Hepatocyte (in vitro differentiated cells): ENCODE data around the gene SLC9A4.

Source experiments
- EZH2 ChIP-seq: fragments of 200-600 bp; sonication (generic); IDR thresholded peaks from 2 replicates; pipeline ENCODE4 v1.6.1; 2016; ENCODE audit warnings: antibody characterized with exemption, mild to moderate bottlenecking, borderline replicate concordance
- EZH2phosphoT487 ChIP-seq: fragments of 200-600 bp; sonication (generic); IDR thresholded peaks from one replicate; pipeline ENCODE4 v1.6.1; 2018; ENCODE audit warnings: antibody characterized with exemption, mild to moderate bottlenecking, low read depth, moderate library complexity; ENCODE audit not compliant: unreplicated experiment, severe bottlenecking
- TF ChIP-seq, protein P1 (sequence below): fragments of 200-600 bp; sonication (generic); IDR thresholded peaks from 2 replicates; pipeline ENCODE4 v1.5.1; 2016; ENCODE audit warnings: antibody characterized with exemption, mild to moderate bottlenecking; ENCODE audit not compliant: poor library complexity

DNA sequence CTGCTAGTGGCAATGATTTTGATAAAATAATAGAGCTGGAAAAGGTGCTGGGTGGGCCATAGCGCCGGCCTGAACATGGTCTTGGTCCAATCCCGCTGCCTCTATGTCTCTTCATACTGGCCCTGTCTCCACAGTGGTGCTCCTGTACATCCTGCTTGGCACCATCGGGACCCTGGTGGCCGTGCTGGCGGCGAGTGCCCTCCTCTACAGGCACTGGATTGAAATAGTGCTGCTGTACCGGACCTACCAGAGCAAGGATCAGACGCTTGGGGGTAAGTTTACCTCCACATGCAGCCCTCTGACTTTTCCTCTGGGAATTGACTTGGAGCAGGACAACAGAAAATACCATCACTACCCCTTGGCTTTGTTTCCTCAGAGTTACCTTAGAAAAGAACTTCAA lies 26.1 kb upstream of the SLC9A4 start:
- TF ChIP-seq, protein P1, sequence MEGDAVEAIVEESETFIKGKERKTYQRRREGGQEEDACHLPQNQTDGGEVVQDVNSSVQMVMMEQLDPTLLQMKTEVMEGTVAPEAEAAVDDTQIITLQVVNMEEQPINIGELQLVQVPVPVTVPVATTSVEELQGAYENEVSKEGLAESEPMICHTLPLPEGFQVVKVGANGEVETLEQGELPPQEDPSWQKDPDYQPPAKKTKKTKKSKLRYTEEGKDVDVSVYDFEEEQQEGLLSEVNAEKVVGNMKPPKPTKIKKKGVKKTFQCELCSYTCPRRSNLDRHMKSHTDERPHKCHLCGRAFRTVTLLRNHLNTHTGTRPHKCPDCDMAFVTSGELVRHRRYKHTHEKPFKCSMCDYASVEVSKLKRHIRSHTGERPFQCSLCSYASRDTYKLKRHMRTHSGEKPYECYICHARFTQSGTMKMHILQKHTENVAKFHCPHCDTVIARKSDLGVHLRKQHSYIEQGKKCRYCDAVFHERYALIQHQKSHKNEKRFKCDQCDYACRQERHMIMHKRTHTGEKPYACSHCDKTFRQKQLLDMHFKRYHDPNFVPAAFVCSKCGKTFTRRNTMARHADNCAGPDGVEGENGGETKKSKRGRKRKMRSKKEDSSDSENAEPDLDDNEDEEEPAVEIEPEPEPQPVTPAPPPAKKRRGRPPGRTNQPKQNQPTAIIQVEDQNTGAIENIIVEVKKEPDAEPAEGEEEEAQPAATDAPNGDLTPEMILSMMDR, result no peak
- TF ChIP-seq EZH2 (no peak), EZH2phosphoT487 (no peak)
